Activated T-helper 1 cell treated with anti-CD3 and anti-CD28 coated beads, Interleukin-2, amount 50 U/mL, for 16 hours (primary cell): ENCODE data around the gene RMI2.

ENCODE experiments used
- DNase-seq, 2 donors: peaks; one replicate each; pipeline ENCODE4 v3.0.0-alpha.2; 2020; ENCODE audit warnings: low read depth in 1 of 2, low spot score in 1 of 2

RMI2 gene

DNA sequence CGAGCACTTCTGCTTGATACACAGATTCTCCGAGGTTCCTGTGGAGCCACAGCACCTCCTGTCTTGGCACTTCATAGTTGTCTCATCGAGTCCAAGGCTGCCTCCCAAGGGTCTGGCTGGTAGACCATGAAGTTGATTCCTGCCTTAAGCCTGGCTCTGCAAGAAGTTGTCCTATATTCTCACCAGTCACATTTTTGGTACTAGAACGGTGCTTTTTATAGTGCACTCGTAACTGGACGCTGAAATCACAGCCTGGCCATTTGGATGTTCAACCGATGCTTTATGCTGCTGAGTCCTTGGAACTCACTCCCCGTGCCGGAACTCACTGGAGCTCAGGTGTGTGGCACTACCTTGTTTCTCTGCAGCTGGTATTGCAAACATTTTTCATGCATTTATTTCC lies 35.6 kb downstream of the RMI2 start:
- no peak for DNase-seq

DNA sequence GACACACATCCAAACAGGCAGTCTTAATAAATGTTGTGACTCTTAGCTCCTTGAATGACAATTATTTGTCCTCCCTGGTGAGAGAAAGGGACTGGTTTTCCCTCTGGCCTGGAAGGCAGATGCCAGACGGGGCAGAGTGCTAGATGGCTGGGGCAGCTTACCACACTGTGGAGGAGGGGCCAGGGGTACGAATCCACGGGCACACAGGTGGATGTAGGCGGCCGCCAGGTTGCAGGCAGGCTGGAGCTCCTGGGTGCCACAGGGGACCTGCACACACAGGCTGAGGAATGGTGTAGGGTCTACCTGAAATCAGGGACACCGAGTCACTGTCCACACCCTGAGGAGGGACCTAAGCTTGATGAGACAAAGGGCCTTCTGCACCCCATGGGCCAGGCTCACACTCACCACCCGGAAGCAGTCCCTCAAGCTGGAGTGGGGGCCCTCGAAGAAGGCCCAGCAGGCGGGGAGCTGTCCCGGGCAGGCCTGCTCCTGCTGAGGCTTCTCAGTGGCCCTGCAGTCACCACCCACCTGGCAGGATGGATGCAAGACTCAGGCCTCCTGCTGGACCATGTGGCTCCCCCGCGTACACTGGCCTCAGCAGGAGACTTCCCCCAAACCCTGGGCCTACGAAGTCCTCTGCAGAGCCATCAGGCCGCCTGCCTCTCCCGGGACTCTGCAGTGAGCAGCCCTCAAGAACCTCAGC lies 38.4 kb downstream of the RMI2 start:
- no peak for DNase-seq

- DNase-seq = no peak
Measured at GRCh38 chr16:11384184-11384955, 39.1 kb downstream of the RMI2 start.

DNA sequence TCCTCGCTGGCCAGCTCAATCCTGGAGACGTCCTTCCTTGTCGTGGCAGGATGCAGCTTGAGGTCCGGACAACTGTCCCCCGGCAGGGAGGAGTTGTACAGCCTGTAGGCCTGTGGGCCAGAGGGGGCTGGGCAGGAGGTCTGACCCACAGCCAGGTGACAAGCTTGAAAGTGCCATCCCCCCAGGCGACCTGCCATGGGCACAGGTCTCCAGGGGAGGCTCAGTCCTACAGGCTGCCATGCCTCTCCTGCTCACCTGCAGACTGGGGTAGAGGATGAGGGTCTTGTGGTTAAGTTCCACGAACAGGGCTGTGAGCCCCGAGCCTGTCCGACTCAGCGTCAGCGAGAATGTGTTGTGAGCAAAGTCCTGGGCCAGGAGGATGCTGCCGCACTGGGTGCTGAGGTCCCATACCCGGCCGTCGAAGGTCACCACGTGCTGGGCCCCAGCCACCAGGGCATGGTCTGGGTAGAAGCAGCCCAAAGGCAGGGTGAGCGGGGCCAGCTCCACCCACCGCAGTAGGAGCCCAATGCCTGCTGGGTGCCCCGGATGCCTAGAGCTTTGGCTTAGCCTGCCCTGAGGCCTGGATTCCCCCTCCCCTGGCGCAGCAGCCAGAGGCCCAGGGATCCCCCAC lies 39.8 kb downstream of the RMI2 start:
- DNase-seq = no peak

GRCh38 chr16:11386054-11386680 lies 40.9 kb downstream of the RMI2 start:
- DNase-seq = no peak

GRCh38 chr16:11386791-11387546 lies 41.7 kb downstream of the RMI2 start:
- DNase-seq = no peak

DNA sequence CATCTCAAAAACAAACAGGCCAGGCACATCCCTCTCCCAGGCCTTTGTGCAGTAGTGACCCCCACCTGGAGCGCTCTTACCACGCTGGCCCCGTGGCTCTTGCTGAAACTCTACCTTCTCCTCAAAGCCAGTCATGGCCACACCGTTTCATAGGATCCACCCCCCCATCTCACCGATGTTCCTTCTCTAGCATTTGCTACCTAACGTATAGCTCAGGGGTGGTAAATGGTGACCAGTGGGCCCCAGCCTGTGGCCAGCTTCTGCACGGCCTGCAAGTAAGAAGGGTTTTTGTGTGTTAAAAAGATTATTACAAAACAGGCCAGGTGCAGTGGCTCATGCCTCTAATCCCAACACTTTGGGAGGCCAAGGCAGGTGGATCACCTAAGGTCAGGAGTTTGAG lies 43.8 kb downstream of the RMI2 start:
- no peak for DNase-seq

DNA sequence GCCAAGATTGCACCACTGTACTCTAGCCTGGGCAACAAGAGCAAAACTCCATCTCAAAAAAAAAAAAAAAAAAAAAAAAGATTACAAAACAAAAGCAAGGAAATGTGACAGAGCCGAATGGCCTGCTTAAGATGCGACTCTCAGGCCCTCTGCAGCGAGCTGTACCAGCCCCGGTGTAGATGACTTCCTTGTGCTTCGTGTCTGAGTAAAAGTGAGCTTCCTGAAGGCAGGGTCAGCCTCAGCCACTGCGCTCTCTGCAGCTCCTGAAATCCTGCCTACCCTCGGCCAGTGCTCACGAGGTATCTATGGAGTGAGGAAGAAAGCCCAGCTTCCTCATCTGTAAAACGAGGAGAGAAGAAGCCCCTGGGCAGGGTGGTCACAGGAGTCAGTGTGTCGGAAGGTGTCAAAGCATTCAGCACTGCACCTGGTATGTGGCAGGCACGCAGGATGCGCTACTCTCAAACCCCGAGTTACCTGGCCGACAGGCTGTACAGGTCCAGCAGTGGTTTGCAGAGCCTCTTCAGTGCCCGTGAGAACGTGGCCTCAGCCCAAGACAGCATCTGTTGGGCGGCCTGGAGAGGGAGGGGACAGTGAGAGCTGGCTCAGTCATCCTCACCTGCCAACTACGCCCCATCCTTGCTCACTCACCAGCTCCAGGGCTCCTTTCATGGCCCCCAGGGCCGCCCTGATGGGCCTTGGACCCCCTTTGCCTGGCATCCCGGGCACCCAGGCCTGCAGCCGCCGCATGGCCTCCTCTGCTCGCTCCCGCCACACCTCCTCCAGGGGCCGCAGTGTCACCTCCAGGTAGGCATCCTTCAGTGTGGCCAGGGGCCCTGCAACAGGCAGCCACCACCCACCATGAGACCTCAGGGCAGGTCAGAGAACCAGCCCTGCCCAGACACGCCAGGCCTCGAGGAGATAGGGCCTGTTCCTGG lies 44.6 kb downstream of the RMI2 start:
- DNase-seq = no peak

DNA sequence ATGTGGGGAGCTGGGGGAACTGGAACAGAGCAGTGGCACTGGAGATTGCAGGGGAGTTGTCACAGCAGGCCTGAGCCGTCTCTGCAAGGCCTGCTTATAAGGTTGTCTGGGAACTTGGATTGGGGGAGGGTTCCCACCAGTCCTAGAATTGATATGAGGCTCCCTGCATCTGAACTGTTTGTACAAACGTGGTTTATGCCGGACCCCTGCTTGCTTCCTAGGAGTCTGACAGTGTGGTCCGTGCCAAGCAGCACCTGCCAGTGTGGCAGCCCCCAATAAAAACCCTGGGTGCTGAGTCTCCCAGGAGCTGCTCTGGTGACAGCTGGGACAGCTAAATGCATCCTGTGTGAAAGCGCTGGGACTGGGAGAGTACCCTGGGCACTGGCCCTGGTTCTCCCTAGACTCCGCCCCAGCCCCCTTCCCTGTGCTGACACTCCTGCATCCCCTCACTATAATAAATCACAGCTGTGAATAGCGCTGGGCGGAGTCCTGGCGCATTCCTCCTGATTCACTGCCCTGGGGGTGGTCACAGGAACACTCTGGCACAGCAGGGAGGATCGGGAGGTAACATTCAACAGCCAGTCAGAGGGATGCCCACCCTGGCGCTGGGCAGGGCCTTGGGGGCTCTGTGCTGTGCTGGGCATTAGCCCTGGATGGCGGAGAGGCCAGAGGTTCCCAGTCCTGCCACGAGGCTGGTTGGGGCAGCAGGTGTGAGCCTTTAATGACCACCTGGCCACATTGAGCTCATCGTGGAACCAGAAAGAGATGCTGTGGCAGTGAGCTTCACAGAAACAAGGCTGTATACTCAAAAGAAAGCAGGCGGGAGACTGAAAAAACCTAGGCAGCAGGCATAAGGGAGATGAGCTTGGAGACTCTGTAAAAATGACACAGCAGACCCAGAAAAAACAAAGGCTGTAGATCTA lies 45.6 kb downstream of the RMI2 start:
- no peak for DNase-seq

DNA sequence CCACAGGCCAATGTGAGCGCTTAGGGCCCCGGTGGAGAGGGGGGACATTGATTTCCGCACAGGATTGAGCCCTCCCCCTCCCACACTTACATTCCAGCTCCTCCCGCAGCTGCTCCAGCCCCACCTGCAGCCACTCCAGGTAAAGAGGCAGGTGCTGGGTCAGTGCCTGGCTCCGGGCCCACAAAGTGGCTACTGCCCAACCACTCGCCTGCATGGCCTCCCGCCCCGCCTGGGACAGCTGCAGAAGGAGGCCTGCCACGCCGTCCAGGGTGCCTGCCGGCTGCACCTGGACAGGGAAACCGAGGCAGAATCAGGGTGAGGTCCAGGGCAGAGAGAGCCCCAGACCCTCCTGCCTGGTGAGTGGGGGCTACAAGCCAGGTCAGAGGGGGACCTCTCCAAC lies 46.3 kb downstream of the RMI2 start:
- no peak for DNase-seq

- DNase-seq = no peak
Measured at GRCh38 chr16:11392041-11392581, 46.9 kb downstream of the RMI2 start.

DNA sequence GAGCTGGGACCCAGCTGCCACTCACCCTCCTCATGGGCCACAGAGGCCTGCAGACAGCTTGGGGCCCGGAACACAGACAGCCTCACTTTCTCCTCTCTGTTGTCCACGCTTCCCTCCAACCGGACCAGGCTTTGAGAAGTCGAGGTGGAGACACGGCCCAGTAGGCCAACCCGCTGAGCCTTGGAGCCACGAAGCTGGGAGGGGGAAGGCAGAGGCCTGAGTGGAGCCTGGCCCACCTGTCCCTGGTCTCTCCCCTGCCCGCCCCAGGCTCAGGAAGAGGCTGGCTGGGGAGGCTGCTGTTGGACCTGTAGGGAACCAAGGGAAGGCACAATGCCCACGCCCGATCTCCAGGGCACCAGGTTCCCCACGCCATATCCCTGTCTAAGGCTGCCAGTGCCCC lies 48.1 kb downstream of the RMI2 start:
- DNase-seq = no peak

GRCh38 chr16:11393861-11394592 lies 48.8 kb downstream of the RMI2 start:
- DNase-seq = no peak

DNA sequence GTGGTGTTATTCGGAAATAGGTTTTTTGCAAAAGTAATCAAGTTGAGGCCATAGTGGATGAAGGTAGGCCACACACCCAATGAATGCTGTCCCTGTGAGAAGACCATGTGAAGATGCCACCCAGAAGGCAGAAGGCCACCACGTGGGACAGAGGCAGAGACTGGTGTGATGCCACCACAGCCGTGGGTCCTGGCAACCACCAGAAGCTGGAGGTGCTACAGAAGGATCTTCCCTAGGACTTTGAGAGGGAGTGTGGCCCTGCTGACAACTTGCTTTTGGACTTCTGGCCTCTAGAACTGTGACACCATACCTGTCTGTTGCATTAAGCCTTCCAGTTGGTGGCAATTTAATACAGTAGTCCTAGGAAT lies 49.3 kb downstream of the RMI2 start:
- no peak for DNase-seq

- DNase-seq = no peak
Measured at GRCh38 chr16:11395008-11395948, 50.0 kb downstream of the RMI2 start.

DNA sequence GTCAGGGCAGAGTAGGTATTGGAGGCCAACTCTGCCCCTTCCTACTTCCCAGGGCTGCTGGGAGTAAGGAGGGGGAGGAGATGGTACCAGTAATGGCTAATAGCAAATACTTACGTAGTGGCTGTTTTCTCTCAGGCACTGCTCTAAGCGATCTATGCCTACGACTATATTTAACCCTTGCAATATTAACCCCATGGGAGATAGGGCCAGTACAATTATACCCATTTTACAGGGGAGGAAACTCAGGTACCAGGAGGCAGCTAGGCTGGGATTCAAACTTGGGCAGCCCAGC lies 50.6 kb downstream of the RMI2 start:
- no peak for DNase-seq
